GM19397 (cell line): ENCODE data around the gene DCLK3.

Experiments
- ATAC-seq: cut with Tn5 transposase; IDR thresholded peaks from one replicate; pipeline ENCODE4 v1.9.1; 2021; ENCODE audit warnings: mild to moderate bottlenecking, moderate library complexity; ENCODE audit not compliant: unreplicated experiment

DCLK3 gene

DNA sequence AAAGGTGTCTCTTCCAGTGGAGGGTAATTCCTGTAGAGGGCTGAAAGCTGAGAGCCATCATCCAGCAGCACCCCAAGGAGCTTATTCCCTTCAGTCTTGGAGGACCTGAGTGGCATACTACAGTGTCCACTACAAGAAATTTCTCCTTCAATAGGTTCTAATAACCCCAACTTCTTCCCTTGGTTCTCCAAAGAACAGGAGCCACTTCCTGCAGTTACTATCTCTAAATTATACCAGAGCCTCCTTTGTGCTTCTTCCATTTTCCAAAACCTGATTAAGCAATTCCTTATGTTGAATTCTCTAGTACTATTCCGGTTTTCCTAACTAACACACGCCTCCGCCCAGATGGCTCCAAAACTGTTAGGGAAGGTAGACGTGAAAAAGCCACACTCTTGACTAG is 50.4 kb downstream of the DCLK3 start:
- no peak for ATAC-seq

DNA sequence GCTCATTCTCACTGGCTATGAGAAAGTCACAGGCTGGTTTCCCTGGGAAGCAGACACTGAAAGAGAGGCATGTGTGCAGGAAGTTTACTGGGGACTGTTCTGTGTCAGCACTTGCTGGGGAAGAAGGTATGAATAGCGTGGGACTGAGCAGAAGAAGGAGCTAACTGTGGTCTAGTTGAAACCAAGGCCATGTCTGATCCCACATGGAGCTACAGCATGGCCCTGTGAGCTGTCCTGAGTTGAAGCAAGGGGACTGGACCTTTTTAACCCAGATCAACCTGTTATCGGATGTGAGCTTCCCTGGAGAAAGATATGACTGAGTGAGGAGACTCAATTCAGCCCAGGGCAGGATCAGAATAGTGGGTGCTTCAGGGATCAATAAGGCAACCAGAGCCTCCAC is 53.7 kb downstream of the DCLK3 start:
- no peak for ATAC-seq

DNA sequence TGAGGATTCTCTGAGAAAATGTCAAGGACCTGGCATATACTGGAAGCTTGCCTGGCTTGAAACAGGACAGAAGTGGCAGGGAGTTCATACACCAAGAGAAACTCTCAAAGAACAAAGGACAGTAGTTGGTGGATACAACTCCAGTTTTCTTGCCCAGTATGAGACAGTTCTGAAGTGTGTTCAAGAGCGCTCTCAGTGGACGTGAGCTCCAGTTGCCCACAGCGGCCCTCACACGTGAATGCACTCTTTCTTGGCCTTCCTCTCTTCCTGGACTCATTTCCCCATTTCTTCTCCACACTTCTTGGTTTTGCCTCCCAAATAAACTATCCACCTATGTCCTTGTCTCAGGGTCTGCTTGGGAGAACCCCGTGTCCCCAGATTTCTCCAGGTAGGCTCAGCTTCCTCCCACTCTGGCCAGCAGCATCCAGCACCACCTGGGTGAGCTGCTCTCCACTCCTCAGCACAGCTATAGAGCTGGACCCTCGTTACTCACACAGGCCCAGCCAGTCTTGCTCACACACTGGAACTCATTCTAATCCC is 54.5 kb downstream of the DCLK3 start:
- no peak for ATAC-seq

DNA sequence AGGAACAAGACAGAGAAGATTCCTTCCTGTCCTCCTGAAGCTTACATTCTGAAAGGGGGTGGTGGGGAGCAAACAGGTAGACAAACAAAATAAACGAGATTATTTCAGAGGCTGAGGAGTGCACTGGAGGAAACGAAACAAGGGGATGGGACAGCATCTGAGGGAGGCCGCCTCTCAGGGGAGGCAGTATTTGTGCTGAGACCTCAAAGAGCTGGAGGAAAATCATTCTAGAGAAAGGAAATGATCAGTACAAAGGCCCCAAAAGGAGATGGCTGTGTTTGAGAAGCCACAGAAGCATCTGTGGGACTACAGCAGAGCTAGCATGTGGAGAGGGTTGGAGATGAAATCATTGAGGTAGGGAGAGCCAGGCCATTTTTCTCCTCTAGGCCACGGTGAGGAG is 55.1 kb downstream of the DCLK3 start:
- no peak for ATAC-seq

DNA sequence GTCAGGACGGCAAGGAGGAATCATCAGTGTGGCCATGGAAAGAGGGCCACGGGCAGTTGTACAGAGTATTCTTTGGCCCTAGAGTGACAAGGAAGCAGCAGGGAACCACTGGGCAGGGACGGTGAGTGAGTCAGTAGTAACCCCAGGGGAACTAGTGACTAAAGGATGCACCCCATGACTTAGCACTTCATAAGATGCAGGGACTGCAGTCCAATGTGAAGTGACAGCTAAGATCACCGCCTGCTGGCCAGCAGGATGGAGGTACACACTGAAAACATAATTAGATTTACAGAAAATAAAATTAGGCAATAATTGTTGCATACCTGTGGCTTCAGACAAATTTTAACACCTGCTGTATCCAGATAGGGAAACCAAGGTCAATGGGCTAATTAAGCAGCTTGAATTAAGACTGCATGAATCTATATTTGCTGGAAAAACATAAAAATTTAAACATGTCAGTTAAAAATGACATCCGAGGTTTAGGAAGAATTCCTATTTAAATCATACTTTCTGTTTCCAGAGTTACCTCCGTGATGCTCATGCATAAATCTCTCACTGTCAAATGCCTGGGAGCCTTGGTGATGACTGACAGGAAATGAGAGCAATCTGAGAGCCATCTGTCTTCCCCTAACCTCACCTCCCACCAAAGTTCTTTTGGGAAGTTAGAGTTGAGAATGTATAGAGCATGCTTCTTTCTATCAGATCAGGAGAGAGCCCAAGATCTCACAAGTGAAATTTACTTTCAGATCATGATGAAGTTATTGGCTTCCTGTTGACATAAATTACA is 56.5 kb downstream of the DCLK3 start:
- ATAC-seq = peak; percentile 46

DNA sequence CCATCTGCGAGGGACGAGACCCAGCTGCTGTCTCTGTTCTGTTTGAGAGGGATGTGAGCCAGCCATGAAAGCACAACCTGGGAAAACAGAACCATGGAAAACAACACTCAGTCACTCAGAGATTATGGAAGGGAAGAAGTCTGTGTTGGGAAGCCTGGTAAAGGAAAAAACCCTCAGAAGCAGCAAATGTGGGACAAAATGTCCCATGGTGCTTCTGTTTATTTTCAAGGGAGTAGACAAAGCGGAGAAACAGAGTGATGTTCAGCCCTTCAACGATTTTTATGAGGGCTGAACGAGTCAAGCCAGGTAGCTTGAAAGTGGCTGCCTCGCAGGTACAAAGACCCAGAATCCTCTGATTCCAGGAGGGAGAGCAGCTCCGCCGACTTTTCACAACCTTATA is 59.3 kb downstream of the DCLK3 start:
- ATAC-seq = no peak

DNA sequence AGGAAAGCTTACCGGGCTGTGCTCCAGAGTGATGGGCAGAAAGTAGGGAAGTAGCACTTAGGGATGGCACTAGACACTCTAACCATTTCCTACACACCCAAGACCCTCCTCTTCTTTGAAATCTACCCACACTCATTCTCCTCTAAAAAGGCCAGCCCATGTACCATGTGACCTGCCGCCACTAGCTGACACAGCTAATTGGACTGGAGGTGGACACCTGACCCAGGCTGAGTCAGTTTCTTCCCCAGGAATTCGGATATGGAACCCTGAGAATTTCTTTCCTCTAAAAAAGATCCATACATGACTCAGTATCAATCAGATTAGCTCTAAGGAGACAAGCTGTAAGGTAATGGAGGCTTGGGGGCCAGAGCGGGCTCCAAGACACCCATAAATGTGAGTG is 60.1 kb downstream of the DCLK3 start:
- ATAC-seq = no peak

DNA sequence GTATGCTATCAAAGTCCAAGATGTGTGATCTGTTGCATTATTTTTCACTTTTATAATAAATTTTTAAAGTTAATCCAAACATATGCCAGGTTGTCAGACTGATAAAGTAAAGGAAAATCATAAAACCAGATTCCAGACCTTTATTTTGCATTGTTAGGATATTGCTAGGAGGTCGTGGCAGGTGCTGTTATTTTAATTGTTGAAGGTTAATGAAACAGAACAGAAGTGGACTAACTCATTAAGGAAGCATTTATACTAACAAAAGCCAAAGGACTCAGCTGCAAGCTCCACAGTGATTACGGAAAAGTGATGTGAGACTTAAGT is 63.1 kb downstream of the DCLK3 start:
- ATAC-seq = no peak

DNA sequence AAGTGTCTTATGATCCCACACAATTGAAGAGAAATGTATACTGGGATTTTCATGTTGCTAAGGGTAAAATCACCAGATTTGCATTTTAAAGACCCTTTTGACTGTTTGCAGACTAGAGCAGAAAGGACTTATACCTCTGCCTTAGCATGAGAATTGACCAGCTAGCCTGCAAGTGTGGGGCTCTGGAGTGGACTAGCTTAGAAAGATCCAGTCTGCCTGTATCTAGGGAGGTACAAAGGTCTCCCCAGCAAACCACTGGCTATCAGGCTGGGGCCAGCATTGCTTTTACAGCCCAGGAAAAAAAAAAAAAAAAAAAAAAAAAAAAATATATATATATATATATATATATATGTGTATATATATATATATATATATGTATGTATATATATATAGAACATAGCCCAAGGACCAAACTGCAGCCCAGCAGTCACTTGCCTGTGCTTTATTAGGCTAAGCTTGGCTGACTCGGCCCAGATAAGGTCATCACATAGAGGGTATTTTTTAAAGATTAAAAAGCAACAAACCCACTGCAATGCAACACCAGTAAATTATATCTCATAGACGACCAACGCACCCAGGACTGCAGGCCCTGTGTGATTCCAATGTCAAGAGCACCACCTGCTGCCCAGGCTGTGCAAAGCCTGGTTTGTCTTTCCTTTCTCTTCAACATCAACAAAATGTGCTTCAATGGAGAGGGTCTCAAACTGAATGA is 63.7 kb downstream of the DCLK3 start:
- ATAC-seq = peak; percentile 79

DNA sequence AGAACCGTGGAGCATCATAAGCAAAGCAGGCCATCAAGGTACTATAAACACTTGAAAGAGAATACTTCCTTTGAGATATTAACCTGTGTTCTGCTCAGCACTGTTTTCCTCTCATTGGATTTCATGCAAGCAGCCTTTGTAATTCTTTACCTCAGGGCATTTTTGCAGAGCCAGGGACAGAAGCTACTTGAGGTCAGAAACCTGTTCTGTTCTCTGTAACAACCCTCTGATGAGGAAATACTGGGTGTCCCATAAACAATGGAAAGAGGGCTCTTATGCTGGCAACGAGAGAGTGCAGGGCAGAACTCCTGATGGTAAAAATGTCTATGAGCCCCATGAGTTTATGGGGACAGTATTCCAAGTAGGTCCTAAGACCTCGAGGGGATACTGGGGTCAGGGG is 66.0 kb downstream of the DCLK3 start:
- no peak for ATAC-seq

DNA sequence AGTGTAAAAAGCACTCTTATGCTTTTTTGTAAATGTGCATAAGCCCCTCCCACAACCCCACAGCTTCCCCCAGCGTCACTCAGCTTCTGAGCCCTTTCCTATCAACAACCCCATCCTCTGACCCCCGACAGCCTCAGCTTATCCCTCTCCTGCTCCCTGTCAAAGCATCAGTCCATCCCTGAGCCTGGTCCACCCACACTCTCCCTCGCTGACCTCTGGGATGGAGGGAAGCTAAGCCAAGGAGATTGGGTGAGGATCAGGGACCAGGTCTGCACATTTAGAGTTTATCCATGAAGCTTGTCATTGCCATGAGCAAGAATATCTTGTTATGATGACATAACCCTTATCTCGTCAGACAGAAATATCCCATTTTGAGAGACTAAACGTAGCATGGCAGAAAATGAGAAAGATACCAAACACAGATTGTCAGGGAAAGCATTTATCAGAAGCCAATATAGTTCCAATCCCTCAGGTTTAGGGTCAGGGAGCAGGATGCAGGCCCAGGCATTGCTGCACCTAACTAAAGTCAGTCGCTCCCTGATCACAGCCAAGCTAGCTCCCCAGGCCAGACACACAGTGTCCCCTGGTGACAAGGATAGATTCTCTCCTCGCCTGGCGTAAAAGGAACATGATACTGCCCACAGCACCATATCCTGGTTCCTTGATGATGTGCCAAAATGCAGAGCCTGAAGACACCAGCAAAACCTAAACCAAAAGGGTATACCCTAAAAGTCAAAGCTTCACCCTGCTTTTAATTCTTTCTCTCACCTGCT is 66.9 kb downstream of the DCLK3 start:
- no peak for ATAC-seq

DNA sequence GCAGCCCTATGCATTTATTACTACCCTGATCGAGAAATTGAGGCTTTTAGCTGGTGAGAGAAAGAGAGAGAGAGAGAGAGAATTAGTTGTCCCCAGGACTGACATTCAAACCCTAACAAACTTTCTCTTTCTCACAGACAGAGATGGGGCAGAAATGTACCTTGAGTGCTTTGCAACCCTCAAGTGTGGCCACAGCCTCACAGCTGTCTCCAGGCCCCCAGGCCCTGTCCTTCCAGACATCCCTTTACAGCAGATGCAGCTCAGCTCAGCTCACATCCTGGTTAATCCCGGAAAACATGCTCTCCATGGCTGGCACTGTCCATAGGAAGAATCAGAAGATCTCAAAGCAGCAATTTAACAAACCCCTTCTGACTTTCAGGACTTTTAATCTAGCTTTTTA is 67.6 kb downstream of the DCLK3 start:
- ATAC-seq = no peak

DNA sequence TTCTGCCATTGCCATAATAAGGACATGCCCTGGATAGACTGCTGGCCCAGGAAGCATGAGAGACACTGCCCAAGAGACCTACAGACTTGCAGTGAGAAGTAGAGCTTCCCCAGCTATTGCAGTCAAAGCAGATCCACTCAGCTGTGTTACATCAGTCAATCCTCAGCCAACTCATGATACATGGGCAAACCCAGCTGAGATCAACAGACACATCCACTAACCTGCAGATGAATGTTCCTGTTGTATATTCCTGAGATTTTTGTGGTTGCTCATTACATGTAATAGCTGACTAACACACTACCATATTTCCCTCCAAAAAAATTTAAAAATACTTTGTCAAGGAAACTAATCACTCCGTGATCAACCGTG is 68.6 kb downstream of the DCLK3 start:
- no peak for ATAC-seq

DNA sequence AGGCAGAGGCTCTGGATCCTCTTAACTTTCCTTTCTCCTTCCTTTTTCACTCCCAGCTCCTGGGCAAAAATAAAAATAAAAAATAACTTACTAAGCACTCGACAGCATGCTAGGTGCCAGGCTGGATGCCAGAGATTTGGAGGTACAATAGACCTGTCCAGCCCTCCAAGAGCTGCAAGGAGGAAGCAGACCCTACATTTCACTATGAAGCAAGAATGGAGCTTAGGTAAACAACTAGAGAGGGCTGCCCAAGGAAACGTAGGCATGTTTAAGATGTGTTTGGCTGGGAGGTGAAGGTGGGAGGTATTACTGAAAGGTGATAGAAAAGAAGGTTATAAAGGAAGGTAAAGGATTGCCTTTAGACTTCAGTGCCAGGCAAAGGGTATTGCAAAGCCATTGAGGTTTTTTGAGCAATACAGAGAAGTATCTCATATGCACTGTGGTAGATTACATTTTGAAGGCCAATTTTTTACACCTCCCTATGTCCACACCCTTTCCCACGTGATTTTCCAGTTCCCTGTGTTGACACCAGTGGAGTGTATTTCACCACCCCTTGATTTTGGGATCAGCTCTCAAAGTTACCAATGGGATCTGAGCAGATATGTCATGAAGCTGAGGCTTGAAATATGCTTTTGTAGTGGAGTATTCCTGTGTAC is 69.1 kb downstream of the DCLK3 start:
- ATAC-seq = no peak

DNA sequence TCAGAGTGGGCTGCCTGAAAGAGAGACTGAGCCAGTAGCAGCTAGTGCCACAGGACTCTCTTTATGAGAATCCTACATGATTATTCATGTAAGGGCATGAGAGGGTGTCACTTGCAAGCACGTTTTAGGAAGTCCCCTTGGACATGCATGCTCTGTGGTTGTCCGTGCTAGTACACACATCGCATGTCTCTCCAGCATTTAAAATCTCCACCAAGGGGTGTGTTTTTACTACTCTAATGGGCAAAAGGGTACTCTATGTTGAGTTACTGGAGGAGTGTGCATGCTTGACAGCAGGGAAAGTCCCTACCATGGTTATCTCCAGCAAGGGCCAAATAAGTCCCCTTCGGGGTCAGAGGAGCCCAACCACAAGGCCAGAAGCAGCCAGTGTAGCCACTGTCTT is 70.7 kb downstream of the DCLK3 start:
- ATAC-seq = peak; percentile 62

DNA sequence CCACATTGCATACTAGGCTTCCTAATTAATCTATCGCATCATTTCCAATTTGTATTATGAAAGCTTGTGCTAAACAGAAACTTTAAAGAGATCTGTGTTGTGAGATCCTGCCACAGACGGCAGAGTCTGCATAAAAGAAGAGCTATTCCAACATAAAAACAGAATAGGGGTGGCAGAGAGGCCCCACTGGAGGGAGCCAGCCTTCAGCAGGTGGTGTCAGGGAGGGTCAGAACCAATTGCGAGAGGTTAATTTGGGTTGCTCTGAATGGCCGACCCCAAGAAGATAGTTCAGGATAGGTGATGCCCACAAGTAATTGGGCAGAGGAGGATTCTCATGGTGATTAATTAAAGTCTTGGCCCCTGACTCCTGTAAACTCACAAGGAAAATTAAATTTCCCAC is 74.8 kb downstream of the DCLK3 start:
- ATAC-seq = no peak

DNA sequence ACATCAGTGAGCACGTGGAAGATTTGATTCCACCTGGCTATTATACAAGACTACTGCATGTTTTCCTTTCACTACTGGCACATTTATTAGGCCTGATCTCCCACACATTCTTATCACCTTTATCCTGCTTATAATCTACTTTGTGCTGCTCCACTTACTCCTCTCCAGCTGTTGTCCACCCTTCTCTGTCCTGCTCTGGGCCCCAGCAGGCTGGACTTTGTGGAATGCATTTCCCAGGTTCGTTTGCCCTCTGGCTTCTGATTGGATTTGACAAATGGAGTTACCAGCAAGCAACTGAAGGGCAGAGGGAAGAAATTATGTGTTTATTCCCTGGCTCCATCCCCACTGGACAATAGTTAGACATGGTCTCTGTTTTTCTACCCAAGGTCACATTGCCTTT is 75.5 kb downstream of the DCLK3 start:
- ATAC-seq = no peak

DNA sequence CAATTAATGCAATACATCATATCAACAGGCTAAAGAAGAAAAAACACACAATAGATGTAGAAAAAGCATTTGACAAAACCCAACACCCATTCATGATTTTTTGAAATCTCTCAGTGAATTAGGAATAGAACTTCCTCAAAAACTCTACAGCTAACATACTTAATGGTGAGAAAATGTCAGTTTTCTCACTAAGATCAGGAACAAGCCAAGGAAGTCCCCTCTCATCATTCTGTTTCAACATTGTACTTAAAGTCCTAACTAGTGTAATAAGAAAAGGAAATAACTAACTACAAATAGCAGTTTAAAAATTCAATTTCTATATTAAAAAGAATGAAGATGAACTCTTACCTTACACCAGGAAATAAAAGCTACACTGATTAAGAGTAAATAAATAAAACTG is 77.8 kb downstream of the DCLK3 start:
- no peak for ATAC-seq

DNA sequence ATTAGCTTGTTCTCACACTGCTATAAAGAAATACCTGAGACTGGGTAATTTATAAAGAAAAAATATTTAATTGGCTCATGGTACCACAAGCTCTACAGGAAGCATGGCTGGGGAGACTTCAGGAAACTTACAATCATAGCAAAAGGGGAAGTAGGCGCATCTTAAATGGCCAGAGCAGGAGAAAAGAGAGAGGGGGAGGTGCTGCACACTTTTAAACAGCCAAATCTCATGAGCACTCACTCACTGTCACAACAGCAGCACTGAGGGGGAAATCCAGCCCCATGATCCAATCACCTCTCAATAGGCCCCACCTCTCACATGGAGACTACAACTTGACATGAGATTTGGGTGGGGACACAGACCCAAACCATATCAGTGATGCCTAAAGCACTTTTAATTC is 82.5 kb downstream of the DCLK3 start:
- no peak for ATAC-seq

DNA sequence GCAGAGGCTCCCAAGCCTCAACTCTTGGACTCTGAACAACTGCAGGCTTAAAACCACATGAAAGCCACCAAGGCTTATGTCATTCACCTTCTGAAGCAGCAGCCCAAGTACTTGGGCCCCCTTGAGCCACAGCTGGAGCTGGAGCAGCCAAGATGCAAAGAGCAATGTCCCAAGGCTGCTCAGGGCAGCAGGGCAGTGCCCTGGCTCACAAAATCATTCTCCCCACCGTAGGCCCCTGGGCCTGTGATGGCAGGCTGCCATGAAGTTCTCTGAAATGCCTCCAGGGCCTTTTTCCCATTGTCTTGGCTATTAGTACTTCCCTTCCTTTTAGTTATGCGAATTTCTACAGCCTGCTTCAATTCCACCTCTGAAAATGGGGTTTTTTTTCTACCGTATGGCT is 83.4 kb downstream of the DCLK3 start:
- no peak for ATAC-seq
